K562 (cell line): ENCODE results near the gene SYMPK. TPM values are rescaled to one million over a fixed set of nuclear protein-coding genes. Genes with fewer than 3 reads are reported as not detected.

Experiments used
- CREBBP ChIP-seq: IDR thresholded peaks from one replicate; pipeline ENCODE4 v1.6.1; 2012; ENCODE audit warnings: low read depth, mild to moderate bottlenecking, control low read depth, inconsistent platforms, low read length
- EZH2 ChIP-seq: IDR thresholded peaks from 2 replicates; pipeline ENCODE4 v1.6.1; 2012; ENCODE audit warnings: low read depth, mild to moderate bottlenecking, inconsistent platforms, low read length, borderline replicate concordance
- MED1 ChIP-seq: sonication (generic); formaldehyde crosslinking; IDR thresholded peaks from 2 replicates; pipeline ENCODE4 v1.8.1; 2023; ENCODE audit warnings: missing genetic modification reagents, borderline replicate concordance
- PRPF4 ChIP-seq: fragments of 200-400 bp; formaldehyde crosslinking; IDR thresholded peaks from one replicate; pipeline ENCODE4 v1.6.1; 2017; ENCODE audit warnings: low read length, low read depth, mild to moderate bottlenecking; ENCODE audit not compliant: insufficient read depth, poor library complexity, severe bottlenecking
- TCF3 ChIP-seq: sonication (generic); formaldehyde crosslinking; IDR thresholded peaks from 2 replicates; pipeline ENCODE4 v1.4.0; 2020; ENCODE audit warnings: mild to moderate bottlenecking, missing genetic modification reagents
- ZBTB12 ChIP-seq: fragments of 250-450 bp; sonication (Bioruptor Pico); IDR thresholded peaks from 2 replicates; pipeline ENCODE4 v1.4.0; 2020
- ZNF146 ChIP-seq: IDR thresholded peaks from one replicate; pipeline ENCODE4 v1.6.1; 2018; ENCODE audit warnings: missing compliant biosample characterization; ENCODE audit not compliant: unreplicated experiment
- ZNF24 ChIP-seq: fragments of 450-650 bp; IDR thresholded peaks from 2 replicates; pipeline ENCODE4 v1.6.1; 2016
- ZNF518B ChIP-seq: fragments of 250-450 bp; sonication (Bioruptor Pico); IDR thresholded peaks from 2 replicates; pipeline ENCODE4 v1.5.0; 2021; ENCODE audit warnings: mild to moderate bottlenecking, moderate library complexity
- ZNF586 ChIP-seq: fragments of 450-650 bp; formaldehyde crosslinking; conservative IDR thresholded peaks from 2 replicates; pipeline ENCODE4 v1.4.0; 2020; ENCODE audit warnings: mild to moderate bottlenecking, moderate library complexity
- ZNF592 ChIP-seq: fragments of 450-650 bp; IDR thresholded peaks from 2 replicates; pipeline ENCODE4 v1.6.1; 2017; ENCODE audit warnings: antibody characterized with exemption, mild to moderate bottlenecking
- ZNF740 ChIP-seq, 3 experiments: fragments of 200-800 bp in 1 of 3; sonication (Bioruptor generic) in 1 of 3; sonication (generic) in 1 of 3; formaldehyde crosslinking in 1 of 3; IDR thresholded peaks; 2 replicates each; pipeline versions ENCODE4 v1.6.1 to v1.8.0; 2016 to 2022; ENCODE audit warnings: mild to moderate bottlenecking in 2 of 3, missing compliant biosample characterization in 2 of 3, missing genetic modification characterization in 2 of 3, missing genetic modification reagents in 1 of 3
- polyA plus RNA-seq, 8 experiments: library from polyadenylated mRNA; depleted of rRNA in 4 of 8; stranded (reverse) in 5 of 8; unstranded in 3 of 8; fragments of >200 nt; fragmentation: Nextera tagmentation in 2 of 8; fragmentation: Illumina TruSeq in 1 of 8; extraction: Ambion mirVana in 2 of 8; extraction: Trizol in 1 of 8; gene quantifications; 2 replicates each; pipeline versions ENCODE4 v1.2.1 to v1.2.3, GENCODE V29; 2011 to 2014; ENCODE audit warnings: inconsistent platforms in 1 of 8, missing spikeins in 1 of 8
- total RNA-seq, 7 experiments: library from RNA; depleted of rRNA in 6 of 7; stranded (reverse); fragments of >200 nt in 6 of 7; fragmentation: Illumina TruSeq in 2 of 7; extraction: Trizol in 2 of 7; gene quantifications; 2 replicates each; pipeline versions ENCODE4 v1.2.1 to v1.2.3, GENCODE V29; 2011 to 2021; ENCODE audit warnings: low replicate concordance in 1 of 7
- TF ChIP-seq, protein P1 (sequence below), 2 experiments: IDR thresholded peaks; 2 replicates each; pipeline ENCODE4 v1.6.1; 2011; ENCODE audit warnings: borderline replicate concordance in 1 of 2, control low read depth in 1 of 2, low read depth in 1 of 2, low read length in 1 of 2, mild to moderate bottlenecking in 1 of 2, mixed read lengths in 1 of 2, moderate library complexity in 1 of 2; ENCODE audit not compliant: insufficient read depth in 1 of 2, insufficient read length in 1 of 2, poor library complexity in 1 of 2, severe bottlenecking in 1 of 2; ENCODE audit errors: extremely low read depth in 1 of 2
- TF ChIP-seq, protein P2 (sequence below): sonication (generic); formaldehyde crosslinking; IDR thresholded peaks from 2 replicates; pipeline ENCODE4 v1.8.1; 2023; ENCODE audit warnings: mild to moderate bottlenecking, missing genetic modification reagents, moderate library complexity

The SYMPK gene
- total and polyA plus RNA-seq, 9 of the 15 experiments (the other 6 are each of a cell fraction or from before 2014, with no cell fraction given), result 0.73 to 95.5 (median 58.4) TPM

DNA sequence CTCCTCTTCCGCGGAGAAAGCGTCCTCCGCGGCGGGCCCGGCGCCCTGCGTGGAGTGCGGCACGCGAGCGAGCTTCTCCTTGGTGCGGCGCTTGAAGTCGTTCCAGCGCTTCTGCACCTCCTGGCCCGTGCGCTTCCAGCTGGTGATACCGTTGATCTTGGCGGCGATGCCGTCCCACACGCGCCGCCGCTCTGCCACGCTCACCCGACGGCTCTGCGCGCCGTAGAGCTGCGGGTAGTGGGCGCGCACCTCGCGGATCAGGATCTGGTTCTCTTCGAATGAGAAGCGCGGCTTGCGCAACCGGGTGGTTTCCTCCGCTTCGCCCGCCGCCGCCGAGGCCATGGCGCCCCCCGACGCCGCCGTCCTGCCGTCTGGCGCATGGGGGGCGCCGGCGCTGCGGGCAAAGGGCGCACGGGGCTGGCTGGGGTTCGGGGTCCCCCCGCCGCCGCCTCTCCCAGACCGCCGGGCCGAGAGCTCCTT is 38.5 kb upstream of the SYMPK start (continued):
- TF ChIP-seq ZNF592 (no peak), MED1 (no peak), CREBBP (no peak), ZNF740 (CRISPR knock-in tag; IDR thresholded peaks at IDR 0.05) (no peak), ZNF740 (tag; IDR thresholded peaks at IDR 0.05) (no peak), PRPF4 (no peak), ZNF518B (no peak), EZH2 (no peak), ZNF24 (no peak), ZNF586 (no peak), ZBTB12 (CRISPR knock-in tag) (no peak), ZNF146 (CRISPR knock-in tag) (no peak), TCF3 (CRISPR knock-in tag) (no peak)
- TF ChIP-seq, protein P1, sequence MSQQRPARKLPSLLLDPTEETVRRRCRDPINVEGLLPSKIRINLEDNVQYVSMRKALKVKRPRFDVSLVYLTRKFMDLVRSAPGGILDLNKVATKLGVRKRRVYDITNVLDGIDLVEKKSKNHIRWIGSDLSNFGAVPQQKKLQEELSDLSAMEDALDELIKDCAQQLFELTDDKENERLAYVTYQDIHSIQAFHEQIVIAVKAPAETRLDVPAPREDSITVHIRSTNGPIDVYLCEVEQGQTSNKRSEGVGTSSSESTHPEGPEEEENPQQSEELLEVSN (IDR thresholded peaks at IDR 0.05; ENCODE audit: borderline replicate concordance in 1 of 2, extremely low read depth in 1 of 2, insufficient read depth in 1 of 2, insufficient read length in 1 of 2, low read depth in 1 of 2, low read length in 1 of 2, poor library complexity in 1 of 2, severe bottlenecking in 1 of 2), result peak in 1 of 2 experiments; percentile 6
- TF ChIP-seq, protein P2, sequence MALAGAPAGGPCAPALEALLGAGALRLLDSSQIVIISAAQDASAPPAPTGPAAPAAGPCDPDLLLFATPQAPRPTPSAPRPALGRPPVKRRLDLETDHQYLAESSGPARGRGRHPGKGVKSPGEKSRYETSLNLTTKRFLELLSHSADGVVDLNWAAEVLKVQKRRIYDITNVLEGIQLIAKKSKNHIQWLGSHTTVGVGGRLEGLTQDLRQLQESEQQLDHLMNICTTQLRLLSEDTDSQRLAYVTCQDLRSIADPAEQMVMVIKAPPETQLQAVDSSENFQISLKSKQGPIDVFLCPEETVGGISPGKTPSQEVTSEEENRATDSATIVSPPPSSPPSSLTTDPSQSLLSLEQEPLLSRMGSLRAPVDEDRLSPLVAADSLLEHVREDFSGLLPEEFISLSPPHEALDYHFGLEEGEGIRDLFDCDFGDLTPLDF, result no peak
